GM19351 (cell line): ENCODE data around the gene RELA.
A peak's percentile ranks its signal among the peaks of the same experiment; 100 is the strongest.
"Not testable (repeated sequence)": the region's sequence is repeated elsewhere in the genome, so short reads cannot be mapped to it uniquely, and the experiment has no call there.

Source experiments
- ATAC-seq: cut with Tn5 transposase; IDR thresholded peaks from one replicate; pipeline ENCODE4 v1.9.1; 2021; ENCODE audit warnings: mild to moderate bottlenecking, moderate library complexity; ENCODE audit not compliant: unreplicated experiment

Gene RELA

GRCh38 chr11:65662799-65663638 is at the start of gene RELA:
Gene RELA (minus strand): TSS chr11:65662916. CDS start chr11:65662832, 84 bp downstream.
- peak; percentile 81 for ATAC-seq

GRCh38 chr11:65711785-65712632 is 49.3 kb upstream of the RELA start, which contains the start of gene KAT5:
Gene KAT5 (plus strand): TSS chr11:65712252. CDS start chr11:65712268, 16 bp downstream.
- peak; percentile 81 for ATAC-seq

GRCh38 chr11:65710421-65710820 is 47.7 kb upstream of the RELA start:
- ATAC-seq, result no peak

GRCh38 chr11:65709661-65710060 is 46.9 kb upstream of the RELA start:
- no peak for ATAC-seq

GRCh38 chr11:65708451-65708850 is 45.7 kb upstream of the RELA start:
- ATAC-seq, result no peak

GRCh38 chr11:65707002-65707401 is 44.3 kb upstream of the RELA start:
- not testable (repeated sequence) for ATAC-seq

- not testable (repeated sequence) for ATAC-seq
Measured at GRCh38 chr11:65706303-65706763, 43.6 kb upstream of the RELA start.

GRCh38 chr11:65703846-65704245 is 41.1 kb upstream of the RELA start:
- ATAC-seq, result no peak

GRCh38 chr11:65701686-65702085 is 39.0 kb upstream of the RELA start:
- ATAC-seq, result no peak

GRCh38 chr11:65700399-65700798 is 37.7 kb upstream of the RELA start:
- ATAC-seq, result no peak

- no peak for ATAC-seq
Measured at GRCh38 chr11:65699306-65699705, 36.6 kb upstream of the RELA start.

GRCh38 chr11:65698205-65698604 is 35.5 kb upstream of the RELA start:
- ATAC-seq, result no peak

- no peak for ATAC-seq
Measured at GRCh38 chr11:65696802-65697552, 34.3 kb upstream of the RELA start.

- no peak for ATAC-seq
Measured at GRCh38 chr11:65695459-65696241, 32.9 kb upstream of the RELA start.

- ATAC-seq, result no peak
Measured at GRCh38 chr11:65692367-65692766, 29.7 kb upstream of the RELA start.

- ATAC-seq, result not testable (repeated sequence)
Measured at GRCh38 chr11:65691847-65692246, 29.1 kb upstream of the RELA start.

- ATAC-seq, result no peak
Measured at GRCh38 chr11:65685981-65686380, 23.3 kb upstream of the RELA start.

- ATAC-seq, result not testable (repeated sequence)
Measured at GRCh38 chr11:65683480-65683879, 20.8 kb upstream of the RELA start.

GRCh38 chr11:65680192-65680743 is 17.6 kb upstream of the RELA start:
- ATAC-seq, result no peak

- ATAC-seq, result no peak
Measured at GRCh38 chr11:65672982-65673381, 10.3 kb upstream of the RELA start.
